HuH-7.5 (cell line): ENCODE measurements around the gene JUN.
"Not testable (repeated sequence)": the region's sequence is repeated elsewhere in the genome, so short reads cannot be mapped to it uniquely, and the experiment has no call there.

Experiments
- DNase-seq: peaks from one replicate; pipeline ENCODE4 v3.0.0; 2011; ENCODE audit warnings: low spot score

JUN gene

DNA sequence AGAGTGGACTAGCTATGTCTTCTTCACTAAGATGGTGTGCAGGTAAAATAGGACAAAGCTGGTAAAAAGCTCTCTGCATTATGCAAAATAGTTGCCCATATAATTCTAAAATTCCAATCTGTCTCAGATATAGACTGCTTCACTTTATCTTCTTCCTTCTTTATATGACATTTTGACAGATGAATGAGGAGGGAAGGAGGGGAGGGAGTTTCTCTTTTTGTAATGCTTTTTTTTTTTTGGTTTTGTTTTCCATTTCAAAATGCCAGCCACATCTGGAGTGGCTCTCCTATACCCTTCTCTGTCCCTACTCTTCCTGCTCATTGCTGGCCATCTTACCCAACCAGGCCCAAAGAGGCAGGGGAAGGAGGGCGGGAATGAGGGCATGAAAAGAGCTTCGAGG, 24.2 kb upstream of the JUN start:
- DNase-seq = no peak

DNA sequence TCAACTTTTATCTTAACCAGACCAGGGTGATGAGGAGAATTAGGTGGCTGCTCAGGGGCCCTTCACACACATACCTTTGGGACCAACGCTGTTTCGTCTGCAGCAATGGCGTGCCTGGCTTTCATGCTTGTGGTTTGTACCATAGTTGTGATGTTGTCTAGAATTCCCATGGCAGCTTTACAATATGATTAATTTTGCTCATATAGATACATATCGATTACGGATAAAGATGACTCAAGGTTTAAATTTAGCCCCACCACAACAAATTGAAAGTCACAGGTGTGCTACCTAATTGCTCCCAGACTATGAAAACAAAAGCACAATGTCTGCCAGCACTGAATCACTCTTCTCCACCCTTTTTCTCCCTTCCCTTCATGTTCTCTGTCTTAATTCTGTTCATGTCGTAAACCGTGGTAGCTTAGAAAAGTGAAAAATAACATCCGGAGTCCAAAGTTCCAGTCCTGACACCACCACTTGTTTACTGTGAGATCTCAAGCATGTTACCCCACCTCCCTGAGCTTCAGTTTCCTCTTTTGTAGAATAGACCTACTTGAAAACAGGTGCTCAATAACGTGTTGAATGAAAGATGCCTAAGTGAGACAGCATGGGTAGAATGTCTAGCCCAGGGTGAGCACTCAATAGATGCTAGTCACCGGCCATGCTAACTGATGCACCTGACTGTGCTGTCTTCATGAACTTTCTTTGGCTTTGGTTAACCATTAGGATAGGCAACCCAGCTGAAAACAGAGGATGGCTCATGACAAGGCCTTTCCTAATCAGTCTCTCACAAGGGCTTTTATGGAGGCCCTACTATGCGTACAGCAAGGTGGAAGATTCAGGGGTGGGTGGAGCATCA, 22.1 kb upstream of the JUN start:
- DNase-seq = no peak

DNA sequence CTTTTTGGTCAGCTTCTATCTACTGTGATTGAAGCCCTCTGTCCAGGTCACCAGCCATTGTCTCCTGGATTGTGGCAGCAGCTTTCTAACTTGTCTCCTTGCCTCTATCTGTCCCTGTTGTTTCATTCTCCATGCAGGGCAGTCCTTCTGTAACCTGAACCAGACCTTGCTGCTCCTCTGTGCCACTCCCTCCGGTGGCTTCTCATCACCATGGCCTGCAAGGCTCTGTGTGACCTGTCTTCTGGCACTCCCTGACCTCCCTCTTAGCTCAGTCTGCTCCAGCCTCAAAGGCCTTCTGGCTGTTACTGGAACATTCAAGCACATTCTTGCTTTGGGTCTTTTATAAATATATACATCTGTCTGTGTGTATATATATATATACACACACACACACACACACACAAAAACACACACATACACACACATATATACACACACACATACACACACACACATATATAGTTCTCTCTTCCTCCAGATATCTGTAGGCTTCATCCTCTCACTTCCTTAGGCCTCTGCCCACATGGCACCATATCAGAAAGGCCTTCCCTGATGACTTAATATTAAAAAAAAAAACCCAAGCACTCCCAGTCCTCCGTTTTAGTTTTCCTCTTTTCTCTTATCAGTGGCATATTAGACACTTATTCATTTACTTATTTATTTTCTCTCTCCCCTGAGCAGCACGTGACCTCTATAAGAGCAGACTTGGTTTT, 21.2 kb upstream of the JUN start:
- DNase-seq = no peak

GRCh38 chr1:58803858-58804257, 20.0 kb upstream of the JUN start:
- no peak for DNase-seq

DNA sequence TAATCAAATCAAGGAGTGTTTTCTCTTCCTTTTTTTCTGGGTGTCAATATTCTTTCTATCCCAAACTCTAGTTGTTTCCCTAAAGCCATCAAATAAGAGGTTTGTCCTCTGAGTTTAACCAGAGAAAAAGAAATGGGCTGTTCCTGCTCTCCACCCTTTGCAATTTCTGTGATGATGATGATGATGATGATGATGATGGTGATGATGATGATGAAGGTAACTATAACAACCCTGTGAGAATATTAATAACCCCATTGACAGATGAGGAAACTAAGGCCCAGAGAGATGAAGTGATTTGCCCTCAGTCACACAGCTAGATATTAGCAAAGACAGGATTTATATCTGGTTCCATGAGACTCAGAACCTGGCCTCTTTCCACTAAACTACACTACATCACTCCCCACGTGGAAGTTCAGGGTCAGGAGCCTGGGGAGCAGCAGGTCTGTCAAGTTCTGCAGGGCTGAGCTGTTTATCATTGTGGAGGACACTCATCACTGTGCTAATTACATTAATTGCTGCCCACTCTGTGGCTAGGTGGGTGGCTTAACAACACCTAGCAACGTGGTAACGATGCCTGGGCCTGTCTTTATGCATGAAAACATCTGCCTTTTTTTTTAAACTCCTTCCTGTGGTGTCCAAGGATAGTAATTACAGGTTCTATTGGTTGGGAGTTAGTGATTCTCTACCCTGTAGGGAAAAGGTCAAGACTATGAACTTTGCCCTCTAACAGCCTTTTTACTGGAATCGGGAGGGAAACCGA, 19.0 kb upstream of the JUN start:
- DNase-seq = no peak

DNA sequence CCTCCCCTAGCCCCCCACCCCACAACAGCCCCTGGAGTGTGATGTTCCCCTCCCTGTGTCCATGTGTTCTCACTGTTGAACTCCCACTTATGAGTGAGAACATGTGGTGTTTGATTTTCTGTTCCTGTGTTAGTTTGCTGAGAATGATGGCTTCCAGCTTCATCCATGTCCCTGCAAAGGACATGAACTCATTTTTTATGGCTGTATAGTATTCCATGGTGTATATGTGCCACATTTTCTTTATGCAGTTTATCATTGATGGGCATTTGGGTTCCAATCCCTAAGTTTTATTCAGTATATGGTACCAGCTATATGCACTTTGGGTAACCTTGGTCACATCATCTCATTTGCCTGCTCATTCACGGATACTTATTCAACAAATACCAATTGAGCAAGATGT, 17.4 kb upstream of the JUN start:
- not testable (repeated sequence) for DNase-seq

GRCh38 chr1:58799650-58800049, 15.8 kb upstream of the JUN start:
- no peak for DNase-seq

GRCh38 chr1:58798910-58799442, 15.1 kb upstream of the JUN start:
- no peak for DNase-seq

DNA sequence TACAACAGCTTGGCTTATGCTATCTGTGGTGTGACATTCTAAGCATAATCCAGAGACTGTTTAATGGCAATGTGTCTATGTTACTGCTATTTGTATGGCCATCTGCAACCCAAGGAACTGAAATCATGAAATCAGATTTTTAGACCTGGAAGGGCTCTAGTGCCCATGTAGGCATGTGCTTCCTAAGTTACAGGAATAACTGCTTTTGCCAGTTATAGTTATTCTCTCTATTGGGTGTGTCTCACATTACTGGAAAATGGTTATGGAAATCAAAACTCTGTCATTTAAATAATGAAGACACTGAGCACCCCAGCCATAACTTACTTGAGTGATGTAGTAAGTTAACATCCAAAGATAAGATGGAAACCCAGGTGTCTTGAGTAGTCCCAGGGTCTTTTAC, 12.6 kb upstream of the JUN start:
- DNase-seq = no peak

DNA sequence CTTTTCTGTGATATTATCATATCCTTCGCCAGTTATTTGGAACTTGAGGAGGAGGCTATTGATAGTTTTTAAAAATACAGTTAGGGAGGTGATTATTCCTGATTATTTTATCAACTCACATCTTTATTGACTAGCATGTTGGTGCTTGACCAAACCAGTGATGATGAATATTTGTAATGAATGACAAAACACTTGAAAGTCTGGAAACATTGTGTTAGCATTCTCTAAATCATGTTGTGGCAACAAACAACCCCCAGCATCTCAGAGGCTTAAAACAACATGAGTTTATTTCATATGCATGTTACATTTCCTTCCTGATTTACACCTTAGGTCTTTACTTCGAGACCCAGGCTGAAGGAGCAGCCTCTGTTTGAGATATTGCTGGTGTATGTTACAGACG, 10.7 kb upstream of the JUN start:
- DNase-seq = no peak

- DNase-seq = no peak
These were observed 9.0 kb upstream of the JUN start for GRCh38 chr1:58792846-58793245.

- no peak for DNase-seq
These were observed 7.3 kb upstream of the JUN start for GRCh38 chr1:58791106-58791505.

GRCh38 chr1:58789996-58790660, 6.3 kb upstream of the JUN start:
- no peak for DNase-seq

DNA sequence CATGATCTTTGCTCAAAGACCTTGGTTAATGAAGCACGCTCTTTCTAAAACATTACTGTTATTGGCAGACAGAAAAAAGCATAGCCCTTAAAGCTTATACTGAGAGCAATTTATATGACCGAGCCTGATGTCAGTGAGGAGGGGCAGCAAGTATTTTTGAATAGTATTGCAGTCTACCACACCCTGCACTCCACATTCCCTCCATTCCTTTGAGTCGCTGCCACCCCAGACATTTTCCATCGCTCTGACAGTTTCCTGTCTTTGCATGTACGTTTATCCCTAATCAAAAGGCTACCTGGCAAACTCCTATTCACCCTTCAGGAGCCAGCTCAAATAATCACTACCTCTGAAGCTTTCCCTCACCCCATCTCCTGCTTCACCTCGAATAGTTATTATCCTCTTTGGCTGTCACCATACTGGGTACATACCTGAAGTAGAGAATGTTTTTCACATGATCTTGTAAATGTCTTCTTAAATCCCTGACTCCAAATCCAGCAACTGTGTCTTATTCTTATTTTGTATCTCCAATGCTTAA, 5.5 kb upstream of the JUN start:
- no peak for DNase-seq

DNA sequence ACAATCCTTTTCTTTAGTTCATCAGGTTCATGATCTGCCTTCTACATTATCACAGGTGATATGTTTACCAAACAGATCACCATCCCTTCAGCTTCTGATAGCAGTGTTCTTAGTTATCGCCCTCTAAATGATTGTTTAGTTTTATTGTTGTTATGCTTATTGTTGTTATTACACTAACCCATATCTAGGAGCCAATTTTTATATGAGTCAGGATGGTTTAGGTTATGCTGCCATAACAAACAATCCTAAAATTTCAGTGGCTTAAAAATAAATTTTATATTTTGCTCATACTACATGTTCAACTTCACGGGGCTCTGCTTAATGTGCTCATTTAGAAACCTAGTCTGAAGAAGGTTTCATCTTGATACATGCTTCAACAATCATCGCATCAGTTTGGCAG, 4.4 kb upstream of the JUN start:
- DNase-seq = no peak

- DNase-seq = no peak
These were observed 3.0 kb upstream of the JUN start for GRCh38 chr1:58786927-58787245.

GRCh38 chr1:58786184-58786926, 2.5 kb upstream of the JUN start:
- no peak for DNase-seq

GRCh38 chr1:58785442-58786058, 1.7 kb upstream of the JUN start:
- DNase-seq = no peak

DNA sequence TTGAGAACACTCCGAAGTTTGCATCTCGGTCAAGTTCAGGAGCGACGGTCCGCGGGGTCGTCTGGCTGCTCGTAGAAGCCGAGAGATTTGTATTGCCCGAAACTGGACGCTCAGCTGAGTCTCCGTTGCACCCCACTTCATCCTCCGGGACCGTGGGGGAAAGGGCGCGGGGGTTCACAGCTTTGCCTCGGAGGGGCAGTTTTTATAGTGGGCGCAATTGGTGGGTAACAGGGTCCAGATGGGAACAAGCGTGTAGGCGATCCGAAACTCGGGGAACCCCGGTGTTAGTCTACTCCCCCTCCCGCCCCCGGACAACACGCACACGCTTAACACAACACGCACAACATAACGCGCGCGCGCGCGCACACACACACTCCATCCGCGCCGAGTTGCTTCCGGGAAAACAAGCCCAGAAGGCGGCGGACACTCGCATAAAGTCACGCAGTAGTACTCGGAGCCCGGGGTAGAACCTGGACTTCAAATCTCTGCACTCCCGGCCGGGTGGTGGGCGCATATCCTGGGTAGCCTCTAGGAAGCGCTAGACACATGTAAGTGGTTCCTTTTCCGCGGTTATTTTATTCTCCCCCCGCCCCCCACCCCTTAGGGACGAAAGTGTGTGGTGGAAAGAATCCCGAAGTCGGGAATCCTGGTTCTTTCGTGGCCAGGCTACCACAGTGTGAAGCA, 1.1 kb upstream of the JUN start:
- DNase-seq = peak; percentile 56
